ENCODE measurements around the gene ETV3. TPM values are rescaled to one million over a fixed set of nuclear protein-coding genes. Genes with fewer than 3 reads are reported as not detected.
A peak's percentile ranks its signal among the peaks of the same experiment; 100 is the strongest.
"Not testable (repeated sequence)": the region's sequence is repeated elsewhere in the genome, so short reads cannot be mapped to it uniquely, and the experiment has no call there.

ETV3 gene
- total and polyA plus RNA-seq, 2 experiments from 2014 or later, result 5.2 to 10.6 TPM

GRCh38 chr1:157176591-157177121, 38.5 kb upstream of the ETV3 start:
- H3K9ac ChIP-seq, result no peak overlapping the region
- H3K27ac ChIP-seq, result no peak overlapping the region
- no peaks in the 10 kb centered on the region for H3K9me2 ChIP-seq (ENCODE audit: insufficient read depth)
- no peak overlapping the region for H3K4me3 ChIP-seq
- no peak for TF ChIP-seq EZH2 (IDR thresholded peaks at IDR 0.05; ENCODE audit: insufficient read depth, poor library complexity, severe bottlenecking)
- TF ChIP-seq EZH2phosphoT487 (IDR thresholded peaks at IDR 0.05; ENCODE audit: insufficient read depth, low read depth), result no peak
- no peaks in the 10 kb centered on the region for H3K36me3 ChIP-seq (ENCODE audit: low read depth)
- no peaks in the 10 kb centered on the region for H3K4me1 ChIP-seq (ENCODE audit: insufficient read depth)
- no peaks in the 10 kb centered on the region for H3K79me2 ChIP-seq (ENCODE audit: insufficient read depth)
- H2AFZ ChIP-seq, result no peak overlapping the region
- H3F3A ChIP-seq (ENCODE audit: insufficient read depth), result no peaks in the 10 kb centered on the region
- WGBS, 2 experiments (ENCODE audit: low coverage in 1 of 2, low lambda C conversion rate in 2 of 2, missing lambda C conversion rate in 2 of 2), result 47 to 52% methylated on average over 6 of the region's 6 CpGs
- no peaks in the 10 kb centered on the region for H4K20me1 ChIP-seq (ENCODE audit: insufficient read depth)
- no peak overlapping the region for H3K4me2 ChIP-seq (ENCODE audit: unreplicated experiment)
- peaks cover 23% of the 10 kb centered on the region for H3K27me3 ChIP-seq (replicated peaks; ENCODE audit: insufficient read depth)
- H3K9me3 ChIP-seq (ENCODE audit: low read depth), result no peaks in the 10 kb centered on the region
- in situ Hi-C loops (cut with MboI), result no loop called here
- DNase-seq, result no peak

GRCh38 chr1:157176016-157176415, 37.8 kb upstream of the ETV3 start:
- in situ Hi-C loops (cut with MboI), result no loop called here
- Histone ChIP-seq H3K27ac (no peak overlapping the region), H3K4me3 (no peak overlapping the region), H3K27me3 (replicated peaks; ENCODE audit: insufficient read depth) (peaks cover 23% of the 10 kb centered on the region), H3K36me3 (ENCODE audit: low read depth) (no peaks in the 10 kb centered on the region), H4K20me1 (ENCODE audit: insufficient read depth) (no peaks in the 10 kb centered on the region), H3K9ac (no peak overlapping the region), H3K79me2 (ENCODE audit: insufficient read depth) (no peaks in the 10 kb centered on the region), H3K4me2 (ENCODE audit: unreplicated experiment) (no peak overlapping the region), H2AFZ (no peak overlapping the region), H3K9me3 (ENCODE audit: low read depth) (no peaks in the 10 kb centered on the region), H3K4me1 (ENCODE audit: insufficient read depth) (no peaks in the 10 kb centered on the region), H3F3A (ENCODE audit: insufficient read depth) (no peaks in the 10 kb centered on the region), H3K9me2 (ENCODE audit: insufficient read depth) (no peaks in the 10 kb centered on the region)
- TF ChIP-seq EZH2phosphoT487 (IDR thresholded peaks at IDR 0.05; ENCODE audit: insufficient read depth, low read depth), result no peak
- no peak for TF ChIP-seq EZH2 (IDR thresholded peaks at IDR 0.05; ENCODE audit: insufficient read depth, poor library complexity, severe bottlenecking)
- 9 to 12% methylated on average over 1 of the region's 1 CpG for whole genome bisulfite sequencing, 2 experiments (ENCODE audit: low coverage in 1 of 2, low lambda C conversion rate in 2 of 2, missing lambda C conversion rate in 2 of 2)
- DNase-seq, result no peak

- Histone ChIP-seq H3K27ac (no peak overlapping the region), H3K27me3 (replicated peaks; ENCODE audit: insufficient read depth) (peaks cover 6% of the 10 kb centered on the region), H3K36me3 (ENCODE audit: low read depth) (no peaks in the 10 kb centered on the region), H3K79me2 (ENCODE audit: insufficient read depth) (no peaks in the 10 kb centered on the region), H3K9me3 (ENCODE audit: low read depth) (no peaks in the 10 kb centered on the region), H3K9me2 (ENCODE audit: insufficient read depth) (no peaks in the 10 kb centered on the region), H2AFZ (no peak overlapping the region), H3K4me3 (no peak overlapping the region), H3K4me1 (ENCODE audit: insufficient read depth) (no peaks in the 10 kb centered on the region), H4K20me1 (ENCODE audit: insufficient read depth) (no peaks in the 10 kb centered on the region), H3F3A (ENCODE audit: insufficient read depth) (no peaks in the 10 kb centered on the region), H3K4me2 (ENCODE audit: unreplicated experiment) (no peak overlapping the region), H3K9ac (no peak overlapping the region)
- in situ Hi-C loops (cut with MboI), result no loop called here
- TF ChIP-seq EZH2phosphoT487 (IDR thresholded peaks at IDR 0.05; ENCODE audit: insufficient read depth, low read depth) (no peak), EZH2 (IDR thresholded peaks at IDR 0.05; ENCODE audit: insufficient read depth, poor library complexity, severe bottlenecking) (no peak)
- DNase-seq, result no peak
- 48 to 58% methylated on average over 8 of the region's 8 CpGs for WGBS, 2 experiments (ENCODE audit: low coverage in 1 of 2, low lambda C conversion rate in 2 of 2, missing lambda C conversion rate in 2 of 2)
Observed at GRCh38 chr1:157173900-157174410, 35.8 kb upstream of the ETV3 start.

DNA sequence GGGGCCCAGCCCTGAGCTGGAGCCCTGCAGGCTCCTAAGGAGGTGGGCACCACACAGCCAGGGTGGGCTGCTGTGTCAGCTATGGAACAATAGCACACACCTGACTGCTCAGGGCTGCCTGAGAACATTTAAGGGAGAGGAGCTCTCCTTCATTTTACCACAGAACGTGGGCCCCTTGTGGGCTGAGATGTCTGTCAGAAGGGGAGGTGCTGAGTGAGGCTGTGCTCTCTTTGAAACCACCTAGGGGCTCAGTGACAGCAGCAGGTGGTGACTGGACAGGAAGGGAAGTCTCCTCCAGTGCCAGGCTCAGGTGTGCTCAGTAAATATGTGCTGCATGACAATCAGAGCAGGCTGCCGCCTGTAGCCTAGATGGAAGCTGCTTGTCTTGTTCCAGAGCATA, 35.0 kb upstream of the ETV3 start:
- H3K4me3 ChIP-seq; DNase-seq; H3K4me2 ChIP-seq (ENCODE audit: unreplicated experiment); H3F3A ChIP-seq (ENCODE audit: insufficient read depth); H3K27ac ChIP-seq; H3K9me2 ChIP-seq (ENCODE audit: insufficient read depth); H3K4me1 ChIP-seq (ENCODE audit: insufficient read depth); in situ Hi-C loops (cut with MboI); H3K36me3 ChIP-seq (ENCODE audit: low read depth); H3K9me3 ChIP-seq (ENCODE audit: low read depth); H2AFZ ChIP-seq; H3K9ac ChIP-seq; H3K79me2 ChIP-seq (ENCODE audit: insufficient read depth); H4K20me1 ChIP-seq (ENCODE audit: insufficient read depth): not testable (repeated sequence)
- peaks cover 13% of the 10 kb centered on the region for H3K27me3 ChIP-seq (replicated peaks; ENCODE audit: insufficient read depth)
- 30 to 39% methylated on average over 2 of the region's 2 CpGs for WGBS, 2 experiments (ENCODE audit: low coverage in 1 of 2, low lambda C conversion rate in 2 of 2, missing lambda C conversion rate in 2 of 2)

- H3K36me3 ChIP-seq (ENCODE audit: low read depth); H4K20me1 ChIP-seq (ENCODE audit: insufficient read depth); H2AFZ ChIP-seq; H3K79me2 ChIP-seq (ENCODE audit: insufficient read depth); H3F3A ChIP-seq (ENCODE audit: insufficient read depth); H3K9me2 ChIP-seq (ENCODE audit: insufficient read depth); H3K4me3 ChIP-seq; H3K9me3 ChIP-seq (ENCODE audit: low read depth); DNase-seq; in situ Hi-C loops (cut with MboI); H3K27ac ChIP-seq; H3K9ac ChIP-seq; H3K4me2 ChIP-seq (ENCODE audit: unreplicated experiment); H3K4me1 ChIP-seq (ENCODE audit: insufficient read depth): not testable (repeated sequence)
- 0 to 3% methylated on average over 2 of the region's 2 CpGs for WGBS, 2 experiments (ENCODE audit: low coverage in 1 of 2, low lambda C conversion rate in 2 of 2, missing lambda C conversion rate in 2 of 2)
- H3K27me3 ChIP-seq (replicated peaks; ENCODE audit: insufficient read depth), result peaks cover 13% of the 10 kb centered on the region
Observed at GRCh38 chr1:157172591-157172990, 34.4 kb upstream of the ETV3 start.

DNA sequence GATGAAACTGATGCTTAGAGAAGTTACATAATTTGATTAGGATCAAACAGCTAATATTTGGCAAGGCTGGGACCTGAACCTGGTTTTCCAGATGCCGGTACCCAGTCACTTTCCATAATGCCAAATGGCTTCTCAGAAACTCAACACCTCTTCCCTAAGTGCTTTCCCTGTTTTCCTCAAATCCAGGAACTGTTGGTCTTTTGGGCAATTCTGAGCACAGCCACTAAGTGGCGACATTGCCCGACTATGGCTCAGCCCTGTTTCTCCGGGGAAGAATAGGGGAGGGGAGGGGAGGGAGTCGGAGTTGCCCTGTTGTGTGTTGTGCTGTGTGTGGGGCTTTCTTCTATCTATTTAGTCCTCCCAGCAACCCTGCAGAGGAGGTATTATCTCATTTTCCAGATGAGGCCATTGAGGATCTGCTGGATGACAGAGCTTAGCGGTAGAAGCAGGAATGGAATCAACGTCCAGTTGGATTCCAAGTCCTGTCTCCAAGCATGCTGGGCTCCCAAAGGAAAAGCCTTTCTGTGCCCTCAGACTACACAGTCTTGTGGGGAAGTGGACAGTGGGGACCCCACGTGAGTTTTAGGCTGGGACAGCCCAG, 33.8 kb upstream of the ETV3 start:
- H3F3A ChIP-seq (ENCODE audit: insufficient read depth); H4K20me1 ChIP-seq (ENCODE audit: insufficient read depth); in situ Hi-C loops (cut with MboI); H3K4me1 ChIP-seq (ENCODE audit: insufficient read depth); H3K9ac ChIP-seq; H3K9me2 ChIP-seq (ENCODE audit: insufficient read depth); H3K4me3 ChIP-seq; H3K79me2 ChIP-seq (ENCODE audit: insufficient read depth); H3K4me2 ChIP-seq (ENCODE audit: unreplicated experiment); H3K36me3 ChIP-seq (ENCODE audit: low read depth); H2AFZ ChIP-seq; H3K9me3 ChIP-seq (ENCODE audit: low read depth); H3K27ac ChIP-seq: not testable (repeated sequence)
- H3K27me3 ChIP-seq (replicated peaks; ENCODE audit: insufficient read depth), result peaks cover 13% of the 10 kb centered on the region
- WGBS, 2 experiments (ENCODE audit: low coverage in 1 of 2, low lambda C conversion rate in 2 of 2, missing lambda C conversion rate in 2 of 2), result 18 to 39% methylated on average over 3 to 6 of the region's 8 CpGs
- DNase-seq, result peak; percentile 20

All from GM23248 (cell line).